Measurements from ENCODE around the gene TENT4B. TPM values are rescaled to one million over a fixed set of nuclear protein-coding genes. Genes with fewer than 3 reads are reported as not detected.

TENT4B gene
- total RNA-seq, 1 donor from 2014 or later = 38.1 TPM

DNA sequence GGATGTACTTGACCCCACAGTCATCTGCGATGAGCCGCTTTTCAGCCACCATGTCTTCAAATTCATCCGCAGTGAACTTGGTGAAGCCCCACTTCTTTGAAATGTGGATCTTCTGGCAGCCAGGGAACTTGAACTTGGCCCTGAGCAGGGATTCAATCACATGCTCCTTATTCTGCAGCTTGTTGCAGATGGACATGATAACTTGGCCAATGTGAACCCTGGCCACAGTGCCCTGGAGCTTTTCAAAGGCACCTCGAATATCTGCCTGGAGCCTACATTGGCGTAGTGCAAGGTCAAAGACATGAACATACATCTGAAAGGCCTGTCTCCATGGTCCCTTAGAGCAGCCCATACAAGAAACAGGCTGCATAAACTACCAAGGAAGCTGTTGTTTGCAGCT lies 1.8 kb upstream of the TENT4B start:
- intact Hi-C loops (cut with DNase I) = loop anchor here (5.0 to 10.0 kb wide), 3 partner anchors 216 to 454 kb away; partner anchors contain the start of gene BRD7
- H3K27me3 ChIP-seq = no peaks in the 10 kb centered on the region
- H3K27ac ChIP-seq = no peak overlapping the region
- H3K4me1 ChIP-seq = peaks cover 0 to 3% of the 10 kb centered on the region in 2 donors
- TF ChIP-seq, protein P1, sequence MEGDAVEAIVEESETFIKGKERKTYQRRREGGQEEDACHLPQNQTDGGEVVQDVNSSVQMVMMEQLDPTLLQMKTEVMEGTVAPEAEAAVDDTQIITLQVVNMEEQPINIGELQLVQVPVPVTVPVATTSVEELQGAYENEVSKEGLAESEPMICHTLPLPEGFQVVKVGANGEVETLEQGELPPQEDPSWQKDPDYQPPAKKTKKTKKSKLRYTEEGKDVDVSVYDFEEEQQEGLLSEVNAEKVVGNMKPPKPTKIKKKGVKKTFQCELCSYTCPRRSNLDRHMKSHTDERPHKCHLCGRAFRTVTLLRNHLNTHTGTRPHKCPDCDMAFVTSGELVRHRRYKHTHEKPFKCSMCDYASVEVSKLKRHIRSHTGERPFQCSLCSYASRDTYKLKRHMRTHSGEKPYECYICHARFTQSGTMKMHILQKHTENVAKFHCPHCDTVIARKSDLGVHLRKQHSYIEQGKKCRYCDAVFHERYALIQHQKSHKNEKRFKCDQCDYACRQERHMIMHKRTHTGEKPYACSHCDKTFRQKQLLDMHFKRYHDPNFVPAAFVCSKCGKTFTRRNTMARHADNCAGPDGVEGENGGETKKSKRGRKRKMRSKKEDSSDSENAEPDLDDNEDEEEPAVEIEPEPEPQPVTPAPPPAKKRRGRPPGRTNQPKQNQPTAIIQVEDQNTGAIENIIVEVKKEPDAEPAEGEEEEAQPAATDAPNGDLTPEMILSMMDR (IDR thresholded peaks at IDR 0.05) = no peak
- H3K36me3 ChIP-seq = no peaks in the 10 kb centered on the region
- no peak for DNase-seq (ENCODE audit: low spot score in 2 of 2)
- no peaks in the 10 kb centered on the region for H3K9me3 ChIP-seq
- no peak overlapping the region for H3K4me3 ChIP-seq

DNA sequence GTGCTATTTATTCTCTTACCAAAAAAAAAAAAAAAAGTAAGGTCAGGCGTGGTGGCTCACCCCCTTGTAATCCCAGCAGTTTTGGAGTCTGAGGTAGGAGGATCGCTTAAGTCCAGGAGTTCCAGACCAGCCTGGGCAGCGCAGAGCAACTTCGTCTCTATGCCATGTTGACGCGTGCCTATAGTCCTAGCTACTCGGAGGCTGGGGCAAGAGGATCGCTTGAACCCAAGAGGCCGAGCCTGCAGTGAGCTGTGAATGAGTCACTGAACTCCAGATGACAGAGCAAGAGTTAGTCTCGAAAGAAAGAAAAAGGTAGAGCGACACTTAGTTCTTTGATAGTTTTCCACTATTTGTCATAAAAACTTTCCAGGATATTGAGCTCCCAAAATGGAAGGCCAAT lies 1.4 kb upstream of the TENT4B start:
- intact Hi-C loops (cut with DNase I) = loop anchor here (2.0 to 10.0 kb wide), 9 partner anchors 51 to 591 kb away; partner anchors contain the start of genes BRD7, CNEP1R1, CYLD and HEATR3
- Histone ChIP-seq H3K27ac (peak overlapping the region in 1 of 2 donors; percentile 96), H3K4me1 (peaks cover 0 to 7% of the 10 kb centered on the region in 2 donors), H3K4me3 (peak overlapping the region in 1 of 2 donors; percentile 69), H3K9me3 (no peaks in the 10 kb centered on the region), H3K27me3 (no peaks in the 10 kb centered on the region), H3K36me3 (no peaks in the 10 kb centered on the region)
- DNase-seq (ENCODE audit: low spot score in 2 of 2) = no peak
- TF ChIP-seq, protein P1 (IDR thresholded peaks at IDR 0.05) = no peak

DNA sequence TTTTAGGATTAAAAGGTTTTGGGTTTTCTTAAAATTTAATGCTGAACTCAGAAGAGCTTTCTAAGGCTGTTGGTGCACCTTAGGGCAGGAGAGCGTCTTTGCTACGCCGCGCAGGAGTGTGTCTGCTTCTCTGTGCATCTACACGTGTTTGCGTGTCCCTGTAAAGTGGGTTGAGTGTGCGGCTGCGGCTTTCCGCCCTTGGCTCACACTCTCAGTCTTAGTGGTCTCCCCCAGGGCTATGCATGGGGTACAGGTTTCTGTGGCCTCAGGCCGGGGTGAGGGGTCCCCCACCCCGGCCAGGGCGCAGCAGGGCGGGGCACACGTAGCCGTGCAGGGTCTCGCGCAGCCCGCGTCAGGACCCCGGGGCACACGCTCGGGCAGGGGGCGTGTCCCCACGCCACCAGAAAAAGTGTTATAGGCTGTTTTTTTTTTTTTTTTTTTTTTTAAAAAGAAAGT lies 727 bp upstream of the TENT4B start:
- Histone ChIP-seq H3K27me3 (no peaks in the 10 kb centered on the region), H3K36me3 (no peaks in the 10 kb centered on the region), H3K4me1 (peaks cover 0 to 12% of the 10 kb centered on the region in 2 donors), H3K27ac (peak overlapping the region; percentile 96), H3K9me3 (no peaks in the 10 kb centered on the region), H3K4me3 (peak overlapping the region; percentile 69 to 90)
- TF ChIP-seq, protein P1 (IDR thresholded peaks at IDR 0.05) = no peak
- intact Hi-C loops (cut with DNase I) = loop anchor here (2.0 to 10.0 kb wide), 9 partner anchors 50 to 590 kb away; partner anchors contain the start of genes BRD7, CNEP1R1, CYLD and HEATR3
- DNase-seq (ENCODE audit: low spot score in 2 of 2) = peak in 1 of 2 donors; percentile 74

DNA sequence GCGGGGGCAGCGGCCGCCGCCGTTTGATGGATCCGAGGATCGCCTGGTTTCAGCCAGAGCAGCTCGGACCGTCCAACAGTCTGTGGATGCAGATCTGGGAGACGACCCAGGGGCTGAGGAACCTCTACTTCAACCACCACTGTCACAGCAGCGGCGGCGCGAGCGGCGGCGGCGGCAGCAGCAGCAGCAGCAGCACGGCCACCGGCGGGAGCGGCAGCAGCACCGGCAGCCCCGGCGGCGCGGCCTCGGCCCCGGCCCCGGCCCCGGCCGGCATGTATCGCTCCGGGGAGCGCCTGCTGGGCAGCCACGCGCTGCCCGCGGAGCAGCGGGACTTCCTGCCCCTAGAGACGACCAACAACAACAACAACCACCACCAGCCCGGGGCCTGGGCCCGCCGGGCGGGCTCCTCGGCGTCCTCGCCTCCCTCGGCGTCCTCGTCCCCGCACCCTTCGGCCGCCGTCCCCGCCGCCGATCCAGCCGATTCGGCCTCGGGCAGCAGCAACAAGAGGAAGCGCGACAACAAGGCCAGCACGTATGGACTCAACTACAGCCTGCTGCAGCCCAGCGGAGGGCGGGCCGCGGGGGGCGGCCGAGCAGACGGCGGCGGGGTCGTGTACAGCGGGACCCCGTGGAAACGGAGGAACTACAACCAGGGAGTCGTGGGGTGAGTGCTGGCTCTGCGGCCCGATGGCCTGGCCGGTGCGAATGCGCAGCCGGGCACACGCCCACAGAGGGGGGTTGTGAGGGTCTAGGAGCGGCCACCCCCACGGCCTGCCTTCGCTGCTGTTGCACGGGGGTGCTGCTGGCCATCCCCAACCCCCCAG lies 702 bp downstream of the TENT4B start:
- Histone ChIP-seq H3K9me3 (no peaks in the 10 kb centered on the region), H3K4me3 (peak overlapping the region; percentile 69 to 90), H3K4me1 (peaks cover 0 to 25% of the 10 kb centered on the region in 2 donors), H3K36me3 (no peaks in the 10 kb centered on the region), H3K27ac (peak overlapping the region; percentile 78 to 96), H3K27me3 (no peaks in the 10 kb centered on the region)
- DNase-seq (ENCODE audit: low spot score in 2 of 2) = peak in 1 of 2 donors; percentile 68
- TF ChIP-seq, protein P1 (IDR thresholded peaks at IDR 0.05) = peak in 1 of 3 experiments; percentile 2
- intact Hi-C loops (cut with DNase I) = loop anchor here (1.0 to 10.0 kb wide), 11 partner anchors 29 to 589 kb away; partner anchors contain the start of genes BRD7, CNEP1R1, CYLD and HEATR3

DNA sequence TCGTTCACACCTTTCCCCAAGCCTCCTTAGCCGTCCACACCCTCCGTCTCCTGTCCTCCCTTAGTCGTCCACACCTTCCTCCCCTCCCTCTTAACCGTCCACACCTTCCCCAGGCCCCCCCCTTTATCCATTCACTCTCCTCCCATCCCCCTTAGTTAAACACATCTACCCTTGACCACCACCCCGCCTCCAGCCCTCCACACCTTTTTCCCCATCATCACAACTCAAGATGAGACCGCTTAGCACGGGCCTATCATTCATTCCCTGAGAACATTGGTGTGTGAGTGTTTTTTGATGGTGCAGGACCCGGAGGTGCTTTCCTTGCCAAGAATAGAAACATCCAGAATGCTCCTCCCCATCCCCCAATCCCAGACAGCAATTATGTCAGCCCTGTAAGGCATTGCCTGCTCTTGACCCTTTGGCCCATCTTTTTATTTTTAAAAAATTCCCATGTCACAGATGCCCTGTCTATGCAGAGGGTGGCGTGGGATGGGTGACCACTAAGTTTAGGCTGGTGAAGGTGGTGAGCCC lies 1.4 kb downstream of the TENT4B start:
- Histone ChIP-seq H3K27me3 (no peaks in the 10 kb centered on the region), H3K27ac (peak overlapping the region; percentile 78 to 96), H3K4me3 (peak overlapping the region; percentile 69 to 90), H3K9me3 (no peaks in the 10 kb centered on the region), H3K4me1 (peaks cover 0 to 32% of the 10 kb centered on the region in 2 donors), H3K36me3 (no peaks in the 10 kb centered on the region)
- intact Hi-C loops (cut with DNase I) = loop anchor here (5.0 to 10.0 kb wide), 3 partner anchors 213 to 457 kb away; partner anchors contain the start of gene BRD7
- no peak for DNase-seq (ENCODE audit: low spot score in 2 of 2)
- TF ChIP-seq, protein P1 (IDR thresholded peaks at IDR 0.05) = no peak
